ENCODE data around the gene VDR.

GRCh38 chr12:47875746-47876439 lies 28.9 kb downstream of the VDR start:
- TF ChIP-seq CTCF (IDR thresholded peaks at IDR 0.05) (no peak), EP300 (IDR thresholded peaks at IDR 0.05; ENCODE audit: low read depth) (no peak), POLR2AphosphoS5 (IDR thresholded peaks at IDR 0.05) (no peak), POLR2A (IDR thresholded peaks at IDR 0.05) (no peak)

All from transverse colon (tissue), 4 donors.